Motor neuron (in vitro differentiated cells): ENCODE measurements around the gene GABRR2. TPM values are rescaled to one million over a fixed set of nuclear protein-coding genes. Genes with fewer than 3 reads are reported as not detected.
"Not testable (repeated sequence)": the region's sequence is repeated elsewhere in the genome, so short reads cannot be mapped to it uniquely, and the experiment has no call there.

Source experiments
- ATAC-seq, 8 experiments: fragments of 200-7000 bp; cut with Tn5 transposase; replicated peaks in 6 of 8; 2 replicates each; pipeline ENCODE4 v1.8.0; 2021; ENCODE audit warnings: mild to moderate bottlenecking in 8 of 8, moderate library complexity in 8 of 8
- H3K27ac ChIP-seq, 2 donors: fragments of 250-450 bp; sonication (Bioruptor Pico); 2 replicates each; pipeline ENCODE4 v1.9.0; 2021; ENCODE audit warnings: antibody characterized with exemption in 2 of 2, mild to moderate bottlenecking in 2 of 2, moderate library complexity in 1 of 2
- H3K4me1 ChIP-seq, 2 donors: fragments of 250-450 bp; sonication (Bioruptor Pico); replicated peaks in 1 of 2; 2 replicates each; pipeline ENCODE4 v1.6.1; 2021; ENCODE audit warnings: antibody characterized with exemption in 2 of 2, mild to moderate bottlenecking in 2 of 2, moderate library complexity in 1 of 2
- H3K4me3 ChIP-seq, 5 donors: fragments of 250-450 bp; sonication (Bioruptor Pico); 2 replicates each; pipeline ENCODE4 v1.9.0; 2021; ENCODE audit warnings: antibody characterized with exemption in 5 of 5, mild to moderate bottlenecking in 5 of 5, moderate library complexity in 4 of 5
- WGBS, 10 experiments: fragments of 450-650 bp; shearing (Covaris generic); methylation state at CpG; one replicate each; pipeline ENCODE4 v1.0.0; 2022; 5-methylcytosine and 5-hydroxymethylcytosine counted together
- in situ Hi-C, 9 experiments: fragments of 400-800 bp; cut with MboI; loops; one replicate each; pipeline ENCODE4 v1.15.0; 2021; ENCODE audit warnings: low sequenced_read_pairs in 9 of 9, low pct_unique_long_range_greater_than_20kb in 2 of 9; ENCODE audit not compliant: unreplicated experiment in 9 of 9
- total RNA-seq, 8 experiments: library from RNA; unstranded; fragments of 300-600 nt; gene quantifications; 2 replicates each; pipeline versions ENCODE4 v1.2.3 to v1.2.4, GENCODE V29; 2022

GABRR2 gene
- total RNA-seq, 8 experiments from 2014 or later: 0.16 to 0.66 (median 0.34) TPM

DNA sequence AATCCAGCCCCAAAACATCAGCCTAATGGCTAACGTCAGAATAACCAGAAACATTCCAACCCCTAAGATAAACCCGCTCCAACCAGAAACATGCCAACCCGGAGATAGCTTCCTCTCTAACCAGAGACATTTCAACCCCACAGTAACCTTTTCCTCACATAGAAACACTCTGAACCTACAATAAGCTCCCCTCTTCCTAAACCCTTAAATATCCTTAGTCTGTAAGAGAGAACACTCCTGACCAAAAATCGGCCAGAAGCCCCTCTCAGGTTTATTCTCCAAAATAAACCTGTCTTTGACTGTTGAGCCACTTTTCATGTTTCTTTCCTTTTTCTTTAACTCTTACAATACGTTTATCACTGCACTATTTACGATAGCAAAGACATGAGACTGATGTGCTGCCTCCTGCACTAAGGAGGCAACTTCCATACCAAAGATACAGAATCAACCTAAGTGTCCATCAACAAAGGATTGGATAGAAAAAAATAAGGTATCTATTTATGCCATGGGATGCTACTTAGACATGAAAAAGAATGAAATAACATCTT lies 5.0 kb upstream of the GABRR2 start:
- Histone ChIP-seq H3K4me3 (no peak overlapping the region), H3K27ac (no peak overlapping the region), H3K4me1 (no peaks in the 10 kb centered on the region)
- in situ Hi-C loops: no loop called here
- WGBS, 10 experiments: 62 to 98% (median 88%) methylated on average over 2 to 6 of the region's 6 CpGs
- ATAC-seq: no peak

DNA sequence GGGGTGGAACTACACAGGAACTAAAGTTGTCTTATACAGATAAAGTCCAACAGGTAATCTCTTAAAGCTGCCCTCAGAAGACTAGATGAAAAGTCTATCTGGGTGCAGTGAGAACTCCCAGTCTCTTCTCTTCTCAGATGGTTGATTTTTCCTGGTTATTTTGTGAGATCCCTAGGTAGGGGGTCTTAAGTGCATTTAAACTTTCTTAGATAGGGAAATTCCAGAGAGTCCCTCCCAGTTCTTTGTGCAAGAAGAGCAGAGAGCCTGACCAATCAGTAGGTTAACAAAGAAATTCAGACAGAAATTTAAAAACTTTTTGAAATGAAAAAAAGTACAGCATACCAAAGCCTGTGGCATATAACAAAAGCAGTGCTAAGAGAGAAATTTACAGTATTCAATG lies 2.0 kb upstream of the GABRR2 start:
- in situ Hi-C loops: no loop called here
- no peak overlapping the region for H3K4me3 ChIP-seq
- peaks cover 9 to 12% of the 10 kb centered on the region in 2 donors for H3K4me1 ChIP-seq
- ATAC-seq: no peak
- H3K27ac ChIP-seq: no peak overlapping the region

DNA sequence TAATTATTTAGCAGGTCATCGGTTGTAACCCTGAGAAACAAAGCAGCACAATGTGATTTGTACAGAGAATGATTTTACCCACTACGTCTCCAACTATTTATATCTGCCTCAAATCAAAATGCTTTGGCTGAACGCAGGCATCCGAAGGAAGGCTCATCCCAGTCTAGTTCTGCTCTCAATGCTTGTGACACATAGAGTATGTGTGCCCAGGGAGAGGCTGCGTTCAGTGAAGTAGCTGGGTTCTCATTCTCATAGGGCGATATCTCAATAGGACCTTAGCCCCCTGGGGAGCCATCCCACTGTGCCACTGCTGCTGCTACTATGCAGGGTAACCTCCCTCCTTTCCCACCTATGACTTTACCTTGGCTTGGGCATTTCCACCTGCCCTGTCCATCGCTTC lies 407 bp downstream of the GABRR2 start:
- Histone ChIP-seq H3K4me1 (peaks cover 10 to 20% of the 10 kb centered on the region in 2 donors), H3K4me3 (no peak overlapping the region), H3K27ac (no peak overlapping the region)
- in situ Hi-C loops: no loop called here
- no peak for ATAC-seq
- WGBS, 10 experiments: 72 to 100% (median 90%) methylated on average over 2 to 6 of the region's 7 CpGs; no CpG with 5 or more reads in 2 of the 10 experiments

DNA sequence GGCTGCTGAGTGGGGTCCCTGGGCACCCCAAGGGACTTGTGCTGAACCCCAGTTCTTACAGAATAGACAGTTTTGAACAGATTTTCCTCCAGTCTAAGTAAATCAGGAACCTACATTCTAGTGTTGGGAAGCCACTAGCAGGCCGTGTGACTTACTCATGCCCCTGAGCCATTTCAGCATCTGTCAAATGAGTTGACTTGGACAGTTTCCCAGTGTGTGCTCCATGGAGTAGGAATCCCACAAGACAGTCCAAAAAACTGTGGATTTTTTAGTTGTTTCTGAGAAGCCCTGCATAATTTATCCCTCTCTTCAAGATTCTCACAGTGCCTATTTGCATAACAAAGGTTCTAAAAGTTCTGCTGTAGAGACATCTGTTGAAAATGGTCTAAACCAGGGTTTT lies 2.1 kb downstream of the GABRR2 start:
- WGBS, 10 experiments: 29 to 100% (median 88%) methylated on average over 1 of the region's 1 CpG; no CpG with 5 or more reads in 7 of the 10 experiments
- in situ Hi-C loops: no loop called here
- Histone ChIP-seq H3K4me3 (no peak overlapping the region), H3K27ac (peak overlapping the region in 1 of 2 donors; percentile 51), H3K4me1 (peaks cover 10 to 20% of the 10 kb centered on the region in 2 donors)
- ATAC-seq: peak; percentile 6 to 56 (median 34)

DNA sequence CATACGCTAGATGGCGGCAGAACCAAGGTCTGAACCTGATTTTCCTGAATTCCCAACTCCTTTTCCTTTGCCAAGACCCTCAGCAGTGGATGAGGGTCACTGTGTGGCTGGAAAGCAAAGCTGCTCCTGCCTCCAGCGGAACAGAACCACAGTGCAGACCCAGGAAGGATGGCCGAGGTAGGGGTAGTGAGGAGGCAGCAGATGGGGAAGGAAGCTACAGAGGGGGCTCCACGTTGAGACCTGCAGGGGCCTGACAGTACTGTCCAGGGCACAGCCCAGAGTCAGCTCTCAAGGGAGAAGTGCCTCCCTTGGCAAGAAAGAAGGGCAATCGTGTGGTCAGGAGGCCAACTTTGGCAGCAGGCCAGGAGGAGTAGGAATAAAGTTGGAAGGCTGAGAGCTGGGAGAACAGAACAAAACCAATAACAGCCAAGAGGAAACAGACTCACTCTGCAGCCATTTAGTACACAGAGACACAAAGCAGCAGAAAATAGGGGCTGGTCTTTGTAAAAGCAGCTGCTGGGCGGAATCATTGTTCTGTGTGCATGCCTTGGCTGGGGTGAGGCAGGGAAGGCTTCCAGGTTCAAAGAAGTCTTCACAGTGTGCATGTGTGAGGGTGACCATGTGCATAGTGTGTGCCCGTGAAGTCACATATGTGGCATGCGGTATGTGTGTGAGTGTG lies 3.1 kb downstream of the GABRR2 start:
- Histone ChIP-seq H3K4me1 (peaks cover 10 to 20% of the 10 kb centered on the region in 2 donors), H3K27ac (peak overlapping the region in 1 of 2 donors; percentile 46), H3K4me3 (no peak overlapping the region)
- WGBS, 10 experiments: 22 to 72% (median 50%) methylated on average over 2 to 7 of the region's 9 CpGs; no CpG with 5 or more reads in 1 of the 10 experiments
- peak; percentile 18 to 89 (median 84) for ATAC-seq
- in situ Hi-C loops: no loop called here

DNA sequence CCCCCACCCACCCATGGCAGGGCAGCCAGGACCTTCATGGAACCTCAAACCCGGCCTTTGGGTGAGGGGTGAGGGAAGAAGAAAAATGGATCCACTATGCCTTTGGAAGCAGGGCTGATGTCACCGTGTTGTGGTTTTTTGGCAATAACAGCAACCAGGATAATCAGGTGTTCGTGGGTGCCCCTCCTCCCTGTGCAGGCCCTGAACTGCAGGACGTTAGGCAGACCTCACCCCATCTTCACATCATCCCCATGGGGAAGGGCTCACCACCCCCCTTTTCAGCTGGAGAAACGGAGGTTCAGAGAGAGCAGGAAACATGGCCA lies 3.6 kb downstream of the GABRR2 start:
- no peak for ATAC-seq
- H3K27ac ChIP-seq: peak overlapping the region in 1 of 2 donors; percentile 46
- in situ Hi-C loops: no loop called here
- 0 to 86% (median 39%) methylated on average over 1 to 5 of the region's 5 CpGs; no CpG with 5 or more reads in 2 of the 10 experiments for WGBS, 10 experiments
- H3K4me1 ChIP-seq: peaks cover 10 to 20% of the 10 kb centered on the region in 2 donors
- H3K4me3 ChIP-seq: no peak overlapping the region

DNA sequence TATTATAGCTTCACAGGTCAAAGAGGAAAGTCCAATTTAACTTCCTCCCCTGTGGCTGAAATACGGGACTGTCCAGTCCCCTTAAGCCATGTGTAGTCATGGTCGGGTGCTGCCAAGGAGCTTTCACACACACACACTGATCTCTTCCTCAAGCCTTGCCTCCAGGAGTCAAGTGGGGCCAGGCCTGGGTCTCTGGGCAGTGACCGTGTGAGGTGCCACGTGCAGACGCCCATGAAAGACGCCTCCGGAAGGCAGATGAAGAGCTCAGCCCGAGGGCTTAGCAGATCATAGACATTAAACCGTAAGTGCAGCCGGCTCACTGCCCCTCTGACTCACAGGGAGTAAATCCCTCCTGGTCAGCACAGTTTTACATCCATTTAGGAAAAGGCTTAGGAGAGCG lies 4.2 kb downstream of the GABRR2 start:
- H3K27ac ChIP-seq: no peak overlapping the region
- 0 to 93% (median 74%) methylated on average over 1 to 7 of the region's 11 CpGs; no CpG with 5 or more reads in 1 of the 10 experiments for WGBS, 10 experiments
- no peak overlapping the region for H3K4me3 ChIP-seq
- peaks cover 10 to 20% of the 10 kb centered on the region in 2 donors for H3K4me1 ChIP-seq
- peak in 3 of 8 experiments; percentile 57 to 62 (median 59) for ATAC-seq
- in situ Hi-C loops: no loop called here

DNA sequence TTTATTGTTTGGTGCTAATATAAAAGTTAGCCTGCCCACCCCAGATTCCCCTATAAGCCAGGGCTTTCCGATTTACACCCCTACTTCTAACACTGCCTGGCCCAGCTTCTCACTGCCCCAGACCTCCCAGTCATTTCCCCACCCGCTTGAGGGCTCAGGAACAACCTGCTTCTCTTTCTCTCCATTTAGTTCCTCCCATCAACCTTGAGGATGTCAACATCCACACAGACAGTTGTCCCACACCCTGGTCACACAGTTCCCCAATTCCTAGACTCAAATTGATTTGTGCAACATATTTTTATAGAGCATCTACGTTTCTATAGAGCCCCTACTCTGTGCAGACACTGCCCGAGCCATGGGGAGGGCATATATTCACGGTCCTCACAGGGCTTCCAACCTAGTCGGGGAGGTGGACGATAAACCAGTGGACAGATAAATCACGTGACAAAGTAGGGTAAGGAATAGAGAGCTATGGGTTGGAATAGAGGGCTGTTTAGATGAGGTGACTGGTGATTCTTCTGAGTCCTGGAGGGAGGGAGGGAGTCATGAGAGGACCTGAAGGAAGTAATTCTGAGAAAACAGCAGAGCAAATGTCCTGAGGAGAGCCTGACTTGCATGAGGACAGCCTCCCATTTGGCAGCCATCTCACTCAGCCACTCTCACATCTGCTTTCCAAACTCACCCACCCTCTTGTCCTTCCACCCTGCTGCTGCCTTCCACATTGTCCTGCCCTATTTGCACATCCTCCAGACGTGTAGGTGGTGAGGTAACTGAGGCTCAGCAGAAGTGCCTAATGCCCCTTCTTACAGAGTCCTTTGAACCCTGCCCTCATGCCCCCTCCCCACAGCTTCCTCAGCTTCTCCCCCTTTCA lies 6.3 kb downstream of the GABRR2 start:
- in situ Hi-C loops: no loop called here
- Histone ChIP-seq H3K27ac (no peak overlapping the region), H3K4me3 (no peak overlapping the region), H3K4me1 (peaks cover 10 to 20% of the 10 kb centered on the region in 2 donors)
- no peak for ATAC-seq
- WGBS, 10 experiments: 50 to 100% (median 83%) methylated on average over 1 to 7 of the region's 9 CpGs; no CpG with 5 or more reads in 3 of the 10 experiments

DNA sequence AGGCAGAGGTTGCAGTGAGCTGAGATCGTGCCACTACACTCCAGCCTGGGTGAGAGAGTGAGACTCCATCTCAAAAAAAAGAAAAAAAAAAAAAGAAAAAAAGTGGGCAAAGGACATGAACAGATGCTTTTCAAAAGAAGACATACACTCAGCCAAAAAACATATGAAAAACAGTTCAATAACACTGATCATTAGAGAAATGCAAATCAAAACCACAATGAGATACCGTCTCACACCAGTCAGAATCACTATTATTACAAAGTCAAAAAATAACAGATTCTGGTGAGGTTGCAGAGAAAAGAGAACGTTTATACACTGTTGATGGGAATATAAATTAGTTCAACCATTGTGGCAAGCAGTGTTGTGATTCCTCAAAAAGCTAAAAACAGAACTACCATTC lies 10.6 kb downstream of the GABRR2 start:
- H3K4me3 ChIP-seq, H3K27ac ChIP-seq, ATAC-seq, H3K4me1 ChIP-seq, in situ Hi-C loops: not testable (repeated sequence)
- 56 to 94% (median 75%) methylated on average over 2 to 3 of the region's 3 CpGs for WGBS, 10 experiments

DNA sequence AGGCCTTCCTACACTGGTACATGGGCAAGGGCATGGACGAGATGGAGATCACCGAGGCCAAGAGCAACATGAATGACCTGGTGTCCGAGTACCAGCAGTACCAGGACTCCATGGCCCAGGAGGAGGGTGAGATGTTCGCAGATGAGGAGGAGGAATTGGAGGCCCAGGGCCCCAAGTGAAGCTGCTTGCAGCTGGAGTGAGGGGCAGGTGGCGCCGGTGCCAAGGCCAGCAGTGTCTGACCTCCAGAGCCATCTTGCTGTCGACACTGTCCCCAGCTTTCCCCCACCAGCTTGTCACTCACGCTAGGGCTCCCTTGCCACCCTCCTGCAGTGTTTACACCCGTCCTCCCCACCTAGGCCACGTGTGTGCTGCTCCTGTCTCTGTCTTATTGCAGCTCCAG lies 12.2 kb downstream of the GABRR2 start:
- 84 to 100% (median 93%) methylated on average over 1 to 7 of the region's 10 CpGs; no CpG with 5 or more reads in 4 of the 10 experiments for WGBS, 10 experiments
- no peak for ATAC-seq
- Histone ChIP-seq H3K4me3 (no peak overlapping the region), H3K27ac (no peak overlapping the region), H3K4me1 (peaks cover 6 to 17% of the 10 kb centered on the region in 2 donors)
- in situ Hi-C loops: no loop called here

DNA sequence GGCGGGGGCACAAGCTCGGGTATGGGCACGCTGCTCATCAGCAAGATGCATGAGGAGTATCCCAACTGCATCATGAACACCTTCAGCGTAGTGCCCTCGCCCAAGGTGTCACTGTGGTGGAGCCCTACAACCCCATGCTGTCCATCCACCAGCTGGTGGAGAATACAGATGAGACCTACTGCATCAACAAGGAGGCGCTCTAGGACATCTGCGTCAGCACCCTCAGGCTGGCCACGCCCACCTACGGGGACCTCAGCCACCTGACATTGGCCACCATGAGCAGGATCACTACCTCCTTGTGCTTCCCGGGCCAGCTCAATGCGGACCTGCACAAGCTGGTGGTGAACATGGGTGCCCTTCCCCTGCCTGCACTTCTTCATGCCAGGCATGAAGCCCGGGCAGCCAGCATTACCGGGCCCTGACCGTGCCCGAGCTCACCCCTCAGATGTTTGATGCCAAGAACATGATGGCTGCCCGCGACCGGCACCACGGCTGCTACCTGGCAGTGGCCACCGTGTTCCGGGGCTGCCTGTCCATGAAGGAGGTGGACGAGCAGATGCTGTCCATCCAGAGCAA lies 12.8 kb downstream of the GABRR2 start:
- Histone ChIP-seq H3K4me1 (peaks cover 12 to 19% of the 10 kb centered on the region in 2 donors), H3K4me3 (no peak overlapping the region), H3K27ac (no peak overlapping the region)
- in situ Hi-C loops: no loop called here
- WGBS, 10 experiments: 76 to 100% (median 92%) methylated on average over 1 to 8 of the region's 22 CpGs; no CpG with 5 or more reads in 5 of the 10 experiments
- no peak for ATAC-seq

DNA sequence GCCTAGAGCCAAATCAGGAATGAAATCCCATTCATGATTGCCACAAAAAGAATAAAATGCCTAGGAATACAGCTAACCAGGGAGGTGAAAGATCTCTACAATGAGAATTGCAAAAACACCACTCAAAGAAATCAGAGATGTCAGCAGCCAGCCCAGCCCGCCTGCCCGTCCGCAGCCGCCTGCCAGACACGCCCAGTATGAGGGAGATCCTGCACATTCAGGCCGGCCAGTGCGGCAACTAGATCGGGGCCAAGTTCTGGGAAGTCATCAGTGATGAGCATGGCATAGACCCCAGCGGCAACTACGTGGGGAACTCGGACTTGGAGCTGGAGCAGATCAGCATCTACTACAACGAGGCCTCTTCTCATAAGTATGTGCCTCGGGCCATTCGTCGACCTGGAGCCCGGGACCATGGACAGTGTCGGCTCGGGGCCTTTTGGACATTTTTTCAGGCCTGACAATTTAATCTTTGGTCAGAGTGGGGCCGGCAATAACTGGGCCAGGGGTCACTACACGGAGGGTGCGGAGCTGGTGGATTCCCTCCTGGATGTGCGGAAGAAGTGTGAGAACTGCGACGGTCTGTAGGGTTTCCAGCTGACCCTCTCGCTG lies 13.4 kb downstream of the GABRR2 start:
- peaks cover 12 to 19% of the 10 kb centered on the region in 2 donors for H3K4me1 ChIP-seq
- 47 to 100% (median 84%) methylated on average over 2 to 13 of the region's 25 CpGs; no CpG with 5 or more reads in 3 of the 10 experiments for WGBS, 10 experiments
- H3K27ac ChIP-seq: no peak overlapping the region
- H3K4me3 ChIP-seq: no peak overlapping the region
- in situ Hi-C loops: no loop called here
- no peak for ATAC-seq
